Measurements from ENCODE around the gene LRIT2. TPM values are rescaled to one million over a fixed set of nuclear protein-coding genes. Genes with fewer than 3 reads are reported as not detected.

The LRIT2 gene, protein sequence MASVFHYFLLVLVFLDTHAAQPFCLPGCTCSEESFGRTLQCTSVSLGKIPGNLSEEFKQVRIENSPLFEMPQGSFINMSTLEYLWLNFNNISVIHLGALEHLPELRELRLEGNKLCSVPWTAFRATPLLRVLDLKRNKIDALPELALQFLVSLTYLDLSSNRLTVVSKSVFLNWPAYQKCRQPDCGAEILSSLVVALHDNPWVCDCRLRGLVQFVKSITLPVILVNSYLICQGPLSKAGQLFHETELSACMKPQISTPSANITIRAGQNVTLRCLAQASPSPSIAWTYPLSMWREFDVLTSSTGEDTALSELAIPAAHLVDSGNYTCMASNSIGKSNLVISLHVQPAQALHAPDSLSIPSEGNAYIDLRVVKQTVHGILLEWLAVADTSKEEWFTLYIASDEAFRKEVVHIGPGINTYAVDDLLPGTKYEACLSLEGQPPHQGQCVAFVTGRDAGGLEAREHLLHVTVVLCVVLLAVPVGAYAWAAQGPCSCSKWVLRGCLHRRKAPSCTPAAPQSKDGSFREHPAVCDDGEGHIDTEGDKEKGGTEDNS
- total RNA-seq: not detected

DNA sequence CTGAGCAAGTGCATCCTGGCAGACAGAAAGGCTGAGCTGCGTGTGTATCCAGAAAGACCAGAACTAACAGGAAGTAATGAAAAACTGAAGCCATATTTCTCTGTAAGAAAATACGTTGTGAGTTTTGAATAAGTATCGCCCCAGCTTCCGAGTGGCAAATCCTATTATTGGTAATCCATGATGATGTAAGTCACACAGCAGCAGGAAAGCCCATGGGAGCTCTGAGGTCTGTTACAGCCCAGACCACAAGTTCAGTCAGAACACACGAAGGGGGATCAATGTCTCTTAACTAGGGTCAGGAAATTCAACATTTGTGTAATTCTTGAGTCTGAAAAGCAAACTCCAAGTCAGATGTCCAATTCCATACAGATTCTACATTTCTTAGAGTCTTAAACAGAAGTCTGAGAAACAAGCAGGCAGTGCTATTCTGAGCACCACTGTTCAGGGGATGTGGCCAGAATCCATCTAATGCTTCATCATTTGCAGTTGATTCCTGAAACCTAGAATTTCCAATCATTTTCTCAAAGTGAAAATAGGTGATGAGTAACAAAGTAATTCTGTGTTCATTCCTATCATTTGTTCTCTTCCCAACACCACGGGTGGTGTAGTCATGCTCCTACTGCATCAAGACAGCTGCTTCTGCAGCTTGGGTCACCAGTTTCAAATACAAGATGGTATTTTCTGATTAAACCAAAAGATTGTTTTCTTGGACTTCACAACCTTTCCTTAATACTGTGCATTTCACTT lies at the start of gene LRIT2:
TSS of gene LRIT2 (minus strand) at position 118 of the 747 bp plus-strand sequence. CDS start at position 94, 24 bp downstream.
- POLR2A ChIA-PET: no interaction called here
- CTCF ChIA-PET: no interaction called here

DNA sequence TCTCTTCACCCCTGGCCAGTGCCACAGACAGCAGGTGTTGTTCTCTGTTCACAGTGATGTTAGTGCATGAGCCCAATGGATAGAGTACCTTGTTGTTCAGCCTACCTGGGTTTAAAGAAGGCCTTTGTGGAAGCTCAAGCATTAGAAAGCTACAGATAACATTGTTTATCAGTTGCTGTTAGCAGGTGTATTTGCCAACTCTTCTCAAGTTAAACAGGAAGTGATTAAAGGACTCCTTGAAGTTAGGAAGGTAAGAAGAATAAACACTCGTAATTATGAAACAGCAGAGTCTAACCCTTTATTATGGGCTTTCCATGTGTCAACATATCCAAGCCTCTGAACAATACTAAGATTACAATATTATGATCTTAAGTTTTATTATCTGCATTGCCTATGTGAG lies 45.4 kb upstream of the LRIT2 start:
- CTCF ChIA-PET: no interaction called here
- POLR2A ChIA-PET: no interaction called here

DNA sequence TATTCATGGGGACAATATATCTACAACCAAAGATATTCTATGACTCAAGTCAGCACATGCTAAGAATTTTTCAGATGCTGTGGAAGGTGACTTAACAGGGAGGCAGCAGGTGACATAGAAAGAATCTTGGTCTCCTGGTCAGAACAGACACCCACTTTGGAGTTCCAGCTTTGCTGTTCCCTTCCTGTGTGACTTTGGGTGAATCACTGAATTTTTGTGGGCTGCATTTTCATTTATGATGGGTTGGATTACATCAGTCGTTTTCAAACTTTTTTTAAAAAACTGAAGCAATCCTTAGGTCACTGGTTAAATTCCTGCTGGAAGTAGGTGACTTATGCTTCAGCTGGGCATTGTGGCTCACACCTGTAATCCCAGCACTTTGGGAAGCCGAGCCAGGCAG lies 44.4 kb upstream of the LRIT2 start:
- CTCF ChIA-PET: no interaction called here
- POLR2A ChIA-PET: no interaction called here

DNA sequence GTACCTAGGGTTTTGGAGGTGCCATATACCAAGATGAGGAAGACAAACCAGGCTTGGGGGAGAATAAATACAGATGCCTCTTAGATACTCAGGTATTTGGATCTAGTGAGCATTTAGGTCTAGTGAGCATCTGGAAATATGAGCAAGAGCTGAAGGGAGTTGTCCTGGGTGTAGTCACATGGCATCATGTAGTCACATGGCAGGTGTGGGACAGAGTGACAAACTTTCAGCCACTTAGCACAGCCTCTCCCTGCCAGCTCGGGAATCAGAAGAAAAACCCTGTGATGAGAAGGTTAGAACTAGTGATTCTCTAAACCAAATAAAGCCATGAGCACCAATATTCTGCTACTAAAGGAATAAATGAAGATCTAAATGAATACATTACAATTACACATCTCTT lies 43.8 kb upstream of the LRIT2 start:
- CTCF ChIA-PET: no interaction called here
- POLR2A ChIA-PET: no interaction called here

DNA sequence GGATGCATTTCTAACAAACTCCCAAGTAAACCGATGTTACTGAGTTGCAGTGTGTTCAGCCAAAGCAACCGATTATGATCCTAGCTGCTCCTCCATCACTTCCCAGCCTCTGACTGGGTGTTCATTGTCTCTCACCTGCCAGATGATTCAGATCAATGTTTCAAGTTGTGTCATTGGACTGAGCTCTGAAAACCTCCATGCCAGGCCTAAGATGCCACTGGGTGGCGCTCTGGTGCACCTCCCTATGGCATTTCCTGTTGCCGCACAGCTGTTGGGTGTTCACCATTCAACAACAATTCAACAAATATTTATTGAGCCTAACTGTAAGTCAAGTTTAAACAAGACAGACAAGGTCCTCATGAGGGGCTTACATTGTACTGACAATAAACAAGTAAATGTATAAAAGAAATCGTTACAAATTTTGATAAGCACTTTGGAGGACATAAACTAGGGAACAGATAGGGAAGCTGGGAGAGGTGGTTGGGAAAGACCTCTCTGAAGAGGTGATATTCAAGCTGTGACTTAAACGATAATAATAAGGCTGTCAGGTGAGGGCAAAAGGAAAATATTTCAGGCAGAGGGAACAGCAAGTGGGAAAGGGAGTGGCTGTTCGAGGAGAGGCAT lies 42.3 kb upstream of the LRIT2 start:
- ChIA-PET POLR2A (interaction anchor here (1.3 kb wide), 1 partner anchor 60 kb away, joined by 3 read pairs; the partner anchor contains the start of gene CCSER2), CTCF (interaction anchor here (0.6 to 5.9 kb wide), 11 partner anchors 11 to 491 kb away, joined by 3 to 83 read pairs (median 4); partner anchors contain the start of gene CCSER2)

DNA sequence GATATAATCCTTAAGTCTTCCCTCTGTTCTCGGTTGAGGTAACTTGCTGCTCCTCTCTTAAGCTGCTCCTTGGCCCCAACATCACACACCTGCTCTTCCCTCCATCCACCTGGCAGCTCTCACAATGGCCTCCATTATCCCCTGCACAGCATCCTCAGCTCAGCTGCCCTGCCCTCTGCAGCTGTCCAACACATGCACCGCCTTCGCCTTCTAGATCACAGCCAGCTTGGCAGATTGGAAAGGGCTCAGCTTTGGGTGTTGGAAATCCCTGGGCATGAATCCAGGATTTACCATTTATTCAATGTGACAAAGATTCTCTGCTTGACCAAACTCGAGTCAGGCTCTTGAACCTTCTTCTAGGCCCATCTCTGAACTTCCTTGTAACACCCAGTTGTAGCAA lies 40.1 kb upstream of the LRIT2 start:
- ChIA-PET CTCF (interaction anchor here (0.9 to 5.9 kb wide), 7 partner anchors 7 to 273 kb away, joined by 3 to 83 read pairs (median 5); partner anchors contain the start of gene CCSER2), POLR2A (no interaction called here)

DNA sequence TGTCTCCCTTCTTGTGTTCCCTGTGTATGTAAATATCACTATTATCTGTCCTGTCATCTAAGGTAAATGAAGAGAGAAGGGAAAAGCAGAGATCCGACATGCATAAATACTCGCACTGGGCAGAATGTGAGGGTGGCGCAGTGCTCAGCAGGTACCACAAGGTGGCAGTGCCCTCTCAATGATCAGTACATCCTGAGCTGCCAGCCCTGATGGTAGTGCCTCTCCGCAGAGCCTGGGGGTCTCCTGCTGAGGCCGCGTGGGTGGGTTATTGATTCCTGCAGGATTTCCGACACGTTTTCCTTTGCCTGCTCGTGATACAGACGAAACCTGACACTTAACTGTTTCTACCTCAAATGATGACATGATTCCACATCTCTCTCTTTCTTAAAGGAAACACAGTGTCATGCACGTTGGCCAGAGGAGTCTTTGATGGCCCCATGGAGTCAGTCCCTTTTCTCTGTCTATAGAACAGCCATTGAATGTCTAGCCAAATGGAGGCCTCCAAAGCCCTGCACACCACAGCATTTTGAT lies 39.3 kb upstream of the LRIT2 start:
- ChIA-PET POLR2A (no interaction called here), CTCF (interaction anchor here (0.6 to 5.9 kb wide), 16 partner anchors 8 to 284 kb away, joined by 3 to 83 read pairs (median 4); partner anchors contain the start of gene CCSER2)

DNA sequence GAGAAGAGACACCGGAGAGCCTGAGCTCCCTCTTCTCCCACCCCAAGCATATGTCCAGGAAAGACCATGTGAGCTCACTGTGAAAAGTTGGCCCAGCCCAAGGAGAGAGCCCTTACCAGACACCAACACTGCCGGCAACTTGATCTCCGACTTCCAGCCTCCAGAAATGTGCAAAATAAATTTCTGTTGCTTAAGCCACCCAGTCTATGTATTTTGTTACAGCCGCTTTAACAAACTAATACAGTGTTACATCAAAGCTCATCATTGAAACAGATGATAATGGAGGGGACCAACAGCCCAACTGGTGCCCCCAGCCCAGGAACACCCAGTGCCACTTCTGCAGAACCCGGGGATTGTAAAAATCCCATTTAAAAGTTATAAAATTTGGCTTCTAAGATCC lies 38.4 kb upstream of the LRIT2 start:
- CTCF ChIA-PET: interaction anchor here (0.9 to 5.9 kb wide), 6 partner anchors 9 to 274 kb away, joined by 3 to 83 read pairs (median 6); no protein-coding TSS in a partner anchor
- POLR2A ChIA-PET: interaction anchor here (0.6 kb wide), 1 partner anchor 172 kb away, joined by 6 read pairs; no protein-coding TSS in a partner anchor

DNA sequence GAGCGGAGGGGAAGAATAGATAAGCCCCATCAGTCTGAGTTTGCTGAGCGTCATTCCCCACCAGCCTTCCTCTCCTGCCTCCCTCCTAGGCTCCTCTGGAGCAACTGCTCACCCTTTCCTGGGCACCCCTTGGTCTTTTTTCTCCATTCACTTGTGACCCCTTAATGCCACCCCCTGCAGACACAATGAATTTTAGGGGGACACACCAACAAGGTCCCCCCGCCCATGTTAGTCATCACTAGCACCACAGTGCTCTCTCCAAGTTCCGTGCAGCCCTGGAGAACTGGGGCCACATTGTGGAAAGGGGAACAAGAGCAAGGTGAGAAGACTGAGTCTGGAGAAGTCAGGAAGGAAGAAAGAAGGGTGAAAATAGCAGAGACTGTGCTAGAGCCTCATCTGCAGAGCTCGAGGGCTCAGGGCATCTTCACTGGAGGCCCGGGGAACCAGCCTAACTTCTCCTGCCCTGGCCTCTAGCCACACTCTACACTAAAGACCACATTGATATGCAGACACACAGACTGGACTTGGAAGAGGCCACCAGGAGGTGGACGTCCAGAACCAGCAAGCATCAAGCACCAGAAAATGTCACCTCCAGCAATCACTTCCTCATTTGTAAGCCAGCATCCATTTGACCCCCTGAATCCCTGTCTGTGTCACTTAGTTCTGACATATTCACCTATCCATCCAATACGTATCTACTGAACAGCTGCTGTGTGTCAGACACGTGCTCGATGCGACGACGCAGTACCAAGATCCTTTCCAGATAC lies 37.0 kb upstream of the LRIT2 start:
- POLR2A ChIA-PET: no interaction called here

DNA sequence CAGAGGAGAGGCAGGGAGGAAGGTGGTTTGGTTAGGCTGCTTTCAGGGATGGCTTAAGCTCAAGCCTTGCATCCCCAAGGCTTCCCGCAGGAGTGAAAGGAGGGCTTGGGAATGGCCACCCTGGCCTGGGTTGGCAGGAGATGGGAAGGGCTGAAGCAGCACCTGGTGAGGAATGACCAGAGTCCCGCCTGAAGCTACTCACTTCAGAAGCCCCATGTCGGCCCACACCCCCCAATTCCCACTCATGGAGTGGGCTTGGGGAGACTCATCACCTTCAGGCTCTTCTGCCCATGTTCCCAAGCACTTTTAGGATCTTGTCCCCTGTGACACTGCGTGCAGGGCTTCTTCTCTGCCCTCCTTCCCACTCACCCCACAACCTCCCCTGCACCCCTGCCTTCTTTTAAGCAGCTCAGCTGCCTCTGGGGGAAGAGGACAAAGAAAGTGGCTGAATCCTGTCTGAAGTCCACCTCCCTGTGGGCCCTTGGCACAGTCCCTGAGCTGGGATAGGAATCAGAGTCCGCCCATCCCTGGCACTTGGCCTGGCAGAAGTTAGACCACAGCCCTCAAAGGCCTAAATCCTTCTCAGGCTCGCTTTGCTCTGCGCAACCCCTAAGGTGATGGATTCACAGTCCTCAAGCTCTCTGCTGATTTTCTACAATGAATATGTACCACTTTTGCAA lies 36.0 kb upstream of the LRIT2 start:
- ChIA-PET CTCF (interaction anchor here (0.8 to 1.8 kb wide), 2 partner anchors 276 to 281 kb away, joined by 3 to 6 read pairs; no protein-coding TSS in a partner anchor), POLR2A (no interaction called here)

More for the DNA sequence above, 37.0 kb upstream of the LRIT2 start:
- CTCF ChIA-PET: interaction anchor here (0.8 to 5.9 kb wide), 2 partner anchors 276 to 280 kb away, joined by 3 to 83 read pairs; no protein-coding TSS in a partner anchor

DNA sequence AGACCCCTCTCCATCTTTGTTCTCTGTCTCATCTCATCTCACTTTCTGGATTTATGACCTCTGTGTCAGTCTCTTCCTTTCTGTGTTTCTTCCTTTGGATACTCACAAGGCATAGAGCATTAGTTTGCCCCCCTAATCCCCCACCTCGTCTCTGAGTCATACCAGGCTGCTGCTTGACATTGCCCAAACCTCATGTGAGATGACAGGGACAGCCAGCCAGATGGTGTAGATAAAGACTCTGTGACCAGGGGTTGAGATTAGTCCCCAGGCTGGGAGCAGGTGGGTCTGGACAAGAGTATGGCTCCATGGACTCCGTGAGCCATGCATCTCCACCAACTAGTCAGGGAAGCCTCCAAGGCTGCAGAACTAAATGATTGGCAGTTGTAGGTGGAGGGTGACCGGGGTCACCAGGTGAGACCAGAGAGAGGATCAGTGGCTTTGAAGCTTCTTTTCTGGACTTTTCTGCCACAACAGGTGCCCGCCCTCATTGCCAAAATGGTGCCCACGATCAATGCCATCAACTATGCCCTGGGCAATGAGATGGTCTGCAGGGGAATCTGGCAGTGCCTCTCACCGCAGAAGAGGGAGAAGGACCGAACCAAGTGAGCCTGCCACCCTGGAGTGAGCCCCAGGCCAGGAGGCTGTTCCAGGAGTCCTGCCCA lies 32.8 kb upstream of the LRIT2 start:
- ChIA-PET CTCF (interaction anchor here (1.6 kb wide), 1 partner anchor 279 kb away, joined by 5 read pairs; no protein-coding TSS in a partner anchor), POLR2A (no interaction called here)

DNA sequence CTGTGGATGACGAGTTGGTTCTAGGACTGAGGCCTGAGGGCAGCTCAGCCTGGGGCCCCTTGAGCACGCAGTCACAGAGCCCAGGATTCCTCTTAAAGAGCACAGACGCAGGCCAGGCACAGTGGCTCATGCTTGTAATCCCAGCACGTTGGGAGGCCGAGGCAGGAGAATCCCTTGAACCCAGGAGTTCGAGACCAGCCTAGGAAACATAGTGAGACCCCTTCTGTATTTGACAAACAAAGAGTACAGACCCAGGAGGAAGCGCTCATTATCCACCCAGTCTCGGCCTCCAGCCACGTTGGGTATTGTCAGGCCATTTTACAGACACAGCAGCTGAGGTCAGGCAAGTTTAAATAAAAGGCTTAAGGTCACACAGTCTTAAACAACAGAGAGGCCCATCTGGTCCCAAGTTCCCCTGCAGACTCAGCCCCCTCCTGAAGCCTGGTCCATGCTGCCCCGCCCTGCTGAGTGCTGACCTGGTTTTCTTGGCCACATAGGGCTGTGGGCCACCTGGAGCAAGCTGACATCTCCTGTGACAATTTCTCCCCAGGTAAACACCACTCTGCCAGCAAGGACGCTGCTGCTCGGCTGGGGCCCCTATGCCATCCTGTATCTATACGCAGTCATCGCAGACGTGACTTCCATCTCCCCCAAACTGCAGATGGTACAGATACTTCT lies 32.1 kb upstream of the LRIT2 start:
- CTCF ChIA-PET: interaction anchor here (0.7 to 1.4 kb wide), 4 partner anchors 9 to 283 kb away, joined by 3 to 5 read pairs (median 3); no protein-coding TSS in a partner anchor
- POLR2A ChIA-PET: no interaction called here

DNA sequence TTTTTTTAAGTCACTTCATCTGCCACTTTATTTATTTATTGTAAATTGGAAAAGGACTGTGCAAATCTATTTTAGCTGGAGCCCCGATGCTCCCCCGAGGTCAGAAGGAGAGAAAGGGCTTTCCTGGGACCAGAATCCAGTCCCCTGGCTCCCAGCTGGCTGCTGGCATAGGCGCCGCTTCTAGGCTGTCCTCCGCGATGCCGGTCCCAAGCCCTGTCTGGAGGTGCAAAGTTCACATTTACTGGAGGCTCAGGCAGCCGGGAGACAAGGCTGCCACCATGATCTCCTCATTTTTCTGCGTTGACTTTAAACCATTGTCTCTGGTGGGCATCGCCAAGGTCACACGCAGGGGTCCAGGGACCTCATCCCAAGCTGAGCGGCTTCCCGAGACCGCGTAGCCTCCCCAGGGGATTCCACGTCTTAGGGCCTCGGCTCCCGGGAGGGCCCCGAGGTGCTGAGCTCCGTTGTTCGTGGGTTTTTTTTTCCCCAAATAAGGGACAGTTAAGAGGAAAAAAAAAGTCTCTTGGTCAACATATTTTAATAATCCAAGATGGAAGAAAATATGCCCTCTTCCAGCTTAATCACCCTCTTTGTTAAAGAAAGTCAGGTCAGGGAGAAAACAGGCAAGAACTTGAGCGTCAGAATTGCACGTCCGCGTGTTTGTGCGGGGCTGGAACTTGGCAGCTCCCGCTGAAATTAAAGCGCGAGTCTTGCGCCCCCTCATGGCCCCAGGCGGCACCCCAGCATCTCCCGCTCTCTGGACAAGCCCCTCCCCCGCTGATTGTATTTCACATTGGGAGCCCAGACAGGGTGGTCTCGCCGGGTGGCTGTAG lies 31.4 kb upstream of the LRIT2 start:
- POLR2A ChIA-PET: no interaction called here

DNA sequence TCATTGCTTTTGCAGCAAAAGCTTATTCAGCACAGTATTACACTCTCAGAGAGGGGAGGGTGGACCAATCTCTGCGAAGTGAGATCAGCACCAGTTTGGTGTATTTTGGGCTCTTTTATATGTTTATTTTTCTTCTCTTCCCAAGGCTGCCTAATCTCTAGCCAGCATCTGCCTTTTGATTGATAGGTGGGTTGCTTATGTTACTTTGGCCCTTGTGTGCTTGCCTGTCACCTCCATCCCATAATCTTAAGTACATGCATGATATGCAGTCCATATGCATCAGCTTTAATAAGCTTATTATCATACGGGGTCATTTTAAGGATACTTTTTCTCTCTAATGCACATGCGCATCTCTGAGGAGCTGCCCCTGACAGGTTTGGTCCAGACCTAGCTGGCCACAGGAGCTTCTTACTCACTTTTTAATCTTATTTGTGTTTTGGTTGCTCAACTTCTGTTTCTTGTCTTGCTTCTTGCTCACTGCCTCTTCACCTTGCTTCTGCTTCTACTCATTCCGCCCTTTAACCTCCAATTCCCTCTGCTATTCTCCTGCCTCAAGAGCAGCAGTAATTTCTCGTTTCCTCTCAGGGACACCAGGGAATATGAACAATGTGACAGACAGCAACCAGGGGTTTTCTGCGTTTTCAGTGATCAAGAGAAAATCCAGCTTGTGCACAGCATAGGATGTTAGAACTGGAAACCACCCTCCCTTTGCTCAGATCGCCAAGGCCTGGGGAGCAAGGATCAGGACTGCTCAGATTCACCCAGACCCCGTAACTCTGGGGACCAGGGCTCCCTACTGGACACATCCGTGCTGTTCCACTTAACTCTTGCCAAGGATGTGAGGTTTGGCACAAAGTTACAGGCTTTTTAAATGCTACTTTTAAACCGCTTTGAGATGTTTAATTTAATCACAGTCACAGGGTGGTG lies 29.5 kb upstream of the LRIT2 start:
- CTCF ChIA-PET: interaction anchor here (1.4 kb wide), 1 partner anchor 9 kb away, joined by 5 read pairs; no protein-coding TSS in a partner anchor
- POLR2A ChIA-PET: no interaction called here

More for the DNA sequence above, 31.4 kb upstream of the LRIT2 start:
- CTCF ChIA-PET: interaction anchor here (0.7 to 1.4 kb wide), 5 partner anchors 10 to 284 kb away, joined by 3 to 5 read pairs (median 3); no protein-coding TSS in a partner anchor

DNA sequence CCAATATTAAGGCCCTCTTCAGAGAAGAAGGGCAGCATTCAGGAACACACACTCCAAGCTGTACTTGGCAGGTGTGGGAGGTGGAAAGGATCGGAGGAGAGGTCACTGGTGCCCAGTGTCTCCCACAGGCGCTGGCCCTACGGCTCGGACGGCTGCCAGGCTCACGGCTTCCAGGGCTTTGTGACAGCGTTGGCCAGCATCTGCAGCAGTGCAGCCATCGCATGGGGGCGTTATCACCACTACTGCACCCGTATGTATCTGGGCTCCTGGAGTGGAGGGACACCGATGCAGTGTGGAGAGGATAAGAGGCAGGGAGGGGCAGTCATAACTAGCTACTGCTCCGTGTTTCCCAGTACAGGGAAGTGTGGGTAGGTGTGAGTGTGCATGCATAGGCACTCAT lies 23.4 kb upstream of the LRIT2 start:
- ChIA-PET CTCF (no interaction called here), POLR2A (no interaction called here)
